Keratinocyte (primary cell): ENCODE data around the gene ACAP2. TPM values are rescaled to one million over a fixed set of nuclear protein-coding genes. Genes with fewer than 3 reads are reported as not detected.

ENCODE experiments used
- DNase-seq: peaks from one replicate; pipeline ENCODE4 v3.0.0-alpha.2; 2011; ENCODE audit warnings: low read depth, missing footprints, low spot score
- FAIRE-seq: peaks from 2 replicates; lab custom pipeline; 2011; peaks lifted over from hg19 to GRCh38; lab: Jason Lieb, UNC
- H2AFZ ChIP-seq: 2 replicates; pipeline ENCODE4 v1.6.0; 2012; ENCODE audit warnings: low read length, control low read depth, inconsistent platforms; ENCODE audit not compliant: control insufficient read depth
- H3K27ac ChIP-seq: 2 replicates; pipeline ENCODE4 v1.5.1; 2011; ENCODE audit warnings: low read length; ENCODE audit not compliant: control insufficient read depth, insufficient read depth
- H3K27me3 ChIP-seq: 3 replicates; pipeline ENCODE4 v1.6.0; 2011; ENCODE audit warnings: low read length; ENCODE audit not compliant: control insufficient read depth, insufficient read depth; ENCODE audit errors: extremely low read depth
- H3K36me3 ChIP-seq, 2 experiments: 2 replicates in 1 of 2; 3 replicates in 1 of 2; pipeline ENCODE4 v1.5.1; 2011; ENCODE audit warnings: low read length in 2 of 2, mild to moderate bottlenecking in 1 of 2; ENCODE audit not compliant: control insufficient read depth in 2 of 2, insufficient read depth in 2 of 2; ENCODE audit errors: extremely low read depth in 1 of 2
- H3K4me1 ChIP-seq: 3 replicates; pipeline ENCODE4 v1.5.1; 2011; ENCODE audit warnings: low read length; ENCODE audit not compliant: control insufficient read depth, insufficient read depth; ENCODE audit errors: extremely low read depth
- H3K4me2 ChIP-seq: 3 replicates; pipeline ENCODE4 v1.6.0; 2011; ENCODE audit warnings: low read depth, low read length; ENCODE audit not compliant: control insufficient read depth, insufficient read depth; ENCODE audit errors: extremely low read depth
- H3K4me3 ChIP-seq, 3 experiments: fragments of 200-600 bp in 1 of 3; sonication (generic) in 1 of 3; 2 replicates in 2 of 3; 3 replicates in 1 of 3; pipeline ENCODE4 v1.5.1; 2011 to 2016; ENCODE audit warnings: low read length in 3 of 3, mild to moderate bottlenecking in 3 of 3, control low read depth in 2 of 3, inconsistent platforms in 1 of 3, low read depth in 1 of 3, mixed read lengths in 1 of 3, mixed run types in 1 of 3, moderate library complexity in 1 of 3; ENCODE audit not compliant: control insufficient read depth in 2 of 3, insufficient read depth in 2 of 3; ENCODE audit errors: extremely low read depth in 1 of 3
- H3K79me2 ChIP-seq: 2 replicates; pipeline ENCODE4 v1.6.0; 2012; ENCODE audit warnings: low read length; ENCODE audit not compliant: control insufficient read depth, insufficient read depth
- H3K9ac ChIP-seq: 3 replicates; pipeline ENCODE4 v1.6.0; 2011; ENCODE audit warnings: low read length; ENCODE audit not compliant: control insufficient read depth, insufficient read depth; ENCODE audit errors: extremely low read depth
- H3K9me1 ChIP-seq: 3 replicates; pipeline ENCODE4 v1.6.0; 2011; ENCODE audit warnings: low read length; ENCODE audit not compliant: control insufficient read depth, insufficient read depth; ENCODE audit errors: extremely low read depth
- H3K9me3 ChIP-seq: 2 replicates; pipeline ENCODE4 v1.5.1; 2012; ENCODE audit warnings: low read depth, low read length; ENCODE audit not compliant: control insufficient read depth
- H4K20me1 ChIP-seq: 3 replicates; pipeline ENCODE4 v1.6.0; 2011; ENCODE audit warnings: low read length; ENCODE audit not compliant: control insufficient read depth, insufficient read depth; ENCODE audit errors: extremely low read depth
- CTCF ChIP-seq, 3 experiments: IDR thresholded peaks in 1 of 3; conservative IDR thresholded peaks in 1 of 3; optimal IDR thresholded peaks in 1 of 3; 2 replicates in 2 of 3; 3 replicates in 1 of 3; pipeline versions ENCODE3 to v1.5.1; 2011; ENCODE audit warnings: low read length in 3 of 3, mild to moderate bottlenecking in 3 of 3, moderate library complexity in 2 of 3, control low read depth in 1 of 3, inconsistent platforms in 1 of 3; ENCODE audit not compliant: insufficient read depth in 2 of 3; ENCODE audit errors: extremely low read depth in 1 of 3
- EZH2 ChIP-seq: IDR thresholded peaks from one replicate; pipeline ENCODE4 v1.6.1; 2012; ENCODE audit warnings: inconsistent platforms, mild to moderate bottlenecking, low read length, moderate library complexity
- dilution Hi-C: fragments of 300-500 bp; cut with MboI; formaldehyde crosslinking; loops from one replicate; pipeline ENCODE4 v1.7.0; 2020; ENCODE audit warnings: low sequenced_read_pairs; ENCODE audit not compliant: extremely low pct_ligation_motif_present
- polyA plus RNA-seq, 5 experiments: library from polyadenylated mRNA; depleted of rRNA in 3 of 5; stranded (reverse) in 3 of 5; stranded (forward) in 1 of 5; unstranded in 1 of 5; fragments of >200 nt; gene quantifications; 1 replicate in 1 of 5; 2 replicates in 3 of 5; 3 replicates in 1 of 5; pipeline versions ENCODE4 v1.2.1 to v1.2.3, GENCODE V29; 2011 to 2012; ENCODE audit warnings: missing spikeins in 2 of 5, low read depth in 1 of 5, low replicate concordance in 1 of 5

ACAP2 gene
- polyA plus RNA-seq, 1 donor (not counting 4 experiments of a cell fraction or from before 2014, with no cell fraction given): 23.5 TPM

- H3K9ac ChIP-seq: no peak overlapping the region
- H4K20me1 ChIP-seq: no peaks in the 10 kb centered on the region
- no peak overlapping the region for H2AFZ ChIP-seq
- H3K27ac ChIP-seq: no peak overlapping the region
- dilution Hi-C loops: no loop called here
- no peaks in the 10 kb centered on the region for H3K9me3 ChIP-seq
- no peaks in the 10 kb centered on the region for H3K79me2 ChIP-seq
- H3K4me1 ChIP-seq: peaks cover 15% of the 10 kb centered on the region
- no peak overlapping the region for H3K4me2 ChIP-seq
- peaks cover 1 to 5% of the 10 kb centered on the region in 2 experiments for H3K36me3 ChIP-seq
- no peak overlapping the region for H3K4me3 ChIP-seq
- DNase-seq (no peak), FAIRE-seq (no peak)
- H3K27me3 ChIP-seq: no peaks in the 10 kb centered on the region
- no peaks in the 10 kb centered on the region for H3K9me1 ChIP-seq
- TF ChIP-seq EZH2 (no peak), CTCF (optimal IDR thresholded peaks at IDR 0.05 in 1 of 3, IDR thresholded peaks at IDR 0.05 in 1 of 3, conservative IDR thresholded peaks at IDR 0.05 in 1 of 3; ENCODE audit: extremely low read depth in 1 of 3, insufficient read depth in 2 of 3, low read length in 3 of 3) (no peak)
These were observed 158.0 kb downstream of the ACAP2 start for GRCh38 chr3:195284842-195285241.

GRCh38 chr3:195282961-195283360 lies 159.9 kb downstream of the ACAP2 start:
- no peaks in the 10 kb centered on the region for H3K27me3 ChIP-seq
- H2AFZ ChIP-seq: no peak overlapping the region
- DNase-seq (no peak), FAIRE-seq (peak; percentile 55)
- H3K4me3 ChIP-seq: no peak overlapping the region
- H3K79me2 ChIP-seq: no peaks in the 10 kb centered on the region
- H4K20me1 ChIP-seq: no peaks in the 10 kb centered on the region
- H3K9me1 ChIP-seq: no peaks in the 10 kb centered on the region
- H3K9ac ChIP-seq: no peak overlapping the region
- TF ChIP-seq EZH2 (no peak), CTCF (optimal IDR thresholded peaks at IDR 0.05 in 1 of 3, IDR thresholded peaks at IDR 0.05 in 1 of 3, conservative IDR thresholded peaks at IDR 0.05 in 1 of 3; ENCODE audit: extremely low read depth in 1 of 3, insufficient read depth in 2 of 3, low read length in 3 of 3) (no peak)
- peaks cover 15% of the 10 kb centered on the region for H3K4me1 ChIP-seq
- H3K4me2 ChIP-seq: peak overlapping the region; percentile 28
- H3K27ac ChIP-seq: no peak overlapping the region
- dilution Hi-C loops: no loop called here
- no peaks in the 10 kb centered on the region for H3K9me3 ChIP-seq
- peaks cover 0 to 4% of the 10 kb centered on the region in 2 experiments for H3K36me3 ChIP-seq
